GM19468 (cell line): ENCODE data around the gene RASL12.
"Not testable (repeated sequence)": the region's sequence is repeated elsewhere in the genome, so short reads cannot be mapped to it uniquely, and the experiment has no call there.

ENCODE experiments used
- ATAC-seq: cut with Tn5 transposase; IDR thresholded peaks from one replicate; pipeline ENCODE4 v1.9.1; 2021; ENCODE audit warnings: mild to moderate bottlenecking, moderate library complexity, moderate number of reproducible peaks; ENCODE audit not compliant: unreplicated experiment; ENCODE audit errors: extremely low read depth

RASL12 gene

DNA sequence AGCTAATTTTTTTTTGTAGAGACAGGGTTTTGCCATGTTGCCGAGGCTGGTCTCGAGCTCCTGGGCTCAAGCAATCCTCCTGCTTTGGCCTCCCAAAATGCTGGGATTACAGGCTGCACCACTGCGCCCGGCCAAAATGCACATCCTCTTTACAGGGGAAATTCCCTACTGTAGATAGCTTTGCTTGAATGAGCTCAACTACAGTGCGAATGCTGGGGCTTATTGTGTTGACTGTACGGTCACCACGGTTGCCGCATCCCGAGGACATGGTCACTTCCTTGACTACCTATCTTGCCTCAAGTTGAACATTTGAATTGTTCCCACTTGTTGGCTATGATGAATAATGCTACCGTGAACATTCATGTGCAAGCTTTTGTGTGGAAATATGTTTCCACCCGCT is 33.1 kb downstream of the RASL12 start:
- ATAC-seq, result no peak

DNA sequence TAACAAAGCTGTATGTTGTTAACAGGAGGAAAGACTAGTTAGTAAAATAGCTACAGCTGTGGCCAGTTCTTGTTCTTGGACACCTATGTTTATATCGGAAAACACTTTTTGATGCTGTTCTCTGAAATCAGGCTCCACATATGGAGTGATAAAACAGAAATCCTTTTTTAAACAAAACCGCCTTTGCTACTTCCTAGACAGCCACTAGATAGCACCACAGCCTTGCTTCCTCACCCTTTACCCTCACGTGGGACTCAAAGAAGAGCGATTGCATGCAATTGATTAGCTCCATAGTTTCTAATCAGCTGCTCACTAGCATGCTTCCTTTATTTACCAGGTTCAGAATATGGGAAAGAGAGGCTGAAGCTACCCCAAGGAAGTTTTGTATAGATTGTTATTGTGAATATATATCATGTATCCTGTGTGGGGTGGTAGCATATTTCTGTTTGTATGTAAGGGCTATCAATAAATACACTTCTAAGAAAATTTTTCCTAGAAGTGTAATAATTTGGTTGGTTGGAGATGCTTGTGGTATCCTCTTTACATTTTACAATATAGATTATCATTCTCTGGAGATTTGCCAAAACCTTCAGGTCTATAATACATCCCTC is 34.0 kb downstream of the RASL12 start:
- ATAC-seq, result no peak

DNA sequence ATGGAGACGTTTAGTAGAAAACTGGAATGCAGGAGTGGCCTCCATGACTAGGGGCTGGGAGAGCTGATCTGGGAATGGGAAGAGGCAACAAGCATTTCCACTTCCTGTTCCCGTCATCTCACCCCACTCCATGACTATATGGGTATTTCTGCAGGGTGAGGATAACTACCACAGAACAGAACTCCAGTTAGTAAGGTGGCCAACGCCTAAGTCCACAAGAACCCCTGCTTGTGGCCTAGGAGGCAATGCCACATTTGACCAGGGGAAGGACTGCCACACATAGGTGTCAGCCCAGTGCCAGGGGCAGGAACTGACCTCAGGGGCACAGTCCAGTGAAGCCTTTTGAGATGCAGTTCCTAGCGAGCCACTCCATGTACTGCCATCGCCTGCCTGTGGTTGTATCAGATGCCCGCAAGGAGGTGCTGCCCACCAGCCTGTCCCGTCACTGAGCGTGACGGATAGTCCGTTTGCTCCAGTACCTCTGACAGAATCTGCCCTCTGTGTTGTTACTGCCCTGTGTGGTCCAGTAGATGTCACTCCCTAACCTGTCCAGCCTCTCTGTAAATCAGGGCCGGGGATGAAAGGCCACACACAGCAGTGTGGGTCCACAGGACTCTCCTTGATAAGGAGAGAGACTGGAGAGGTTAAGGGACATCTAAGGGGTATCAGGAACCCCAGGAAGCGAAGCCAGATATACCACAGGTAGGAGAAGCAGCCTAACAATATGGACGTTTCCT is 34.8 kb downstream of the RASL12 start:
- ATAC-seq, result no peak

DNA sequence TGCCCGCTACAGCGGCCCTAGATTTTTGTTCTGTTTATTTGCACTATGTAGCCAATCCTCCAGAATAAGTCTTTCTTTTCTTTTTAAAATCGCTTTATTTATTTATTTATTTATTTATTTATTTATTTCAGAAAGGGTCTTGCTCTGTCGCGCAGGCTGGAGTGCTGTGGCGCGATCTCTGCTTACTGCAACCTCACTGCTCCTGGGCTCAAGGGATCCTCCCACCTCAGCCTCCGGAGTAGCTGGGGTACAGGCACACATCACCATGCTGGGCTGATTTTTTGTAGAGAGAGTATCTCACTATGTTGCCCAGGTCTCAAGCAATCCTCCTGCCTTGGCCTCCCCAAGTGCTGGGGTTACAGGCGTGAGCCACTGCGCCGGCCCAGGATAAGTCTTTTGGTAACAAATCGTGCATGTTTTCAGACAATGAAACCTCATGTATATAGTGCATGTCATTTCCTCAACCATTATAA is 38.0 kb downstream of the RASL12 start:
- no peak for ATAC-seq

DNA sequence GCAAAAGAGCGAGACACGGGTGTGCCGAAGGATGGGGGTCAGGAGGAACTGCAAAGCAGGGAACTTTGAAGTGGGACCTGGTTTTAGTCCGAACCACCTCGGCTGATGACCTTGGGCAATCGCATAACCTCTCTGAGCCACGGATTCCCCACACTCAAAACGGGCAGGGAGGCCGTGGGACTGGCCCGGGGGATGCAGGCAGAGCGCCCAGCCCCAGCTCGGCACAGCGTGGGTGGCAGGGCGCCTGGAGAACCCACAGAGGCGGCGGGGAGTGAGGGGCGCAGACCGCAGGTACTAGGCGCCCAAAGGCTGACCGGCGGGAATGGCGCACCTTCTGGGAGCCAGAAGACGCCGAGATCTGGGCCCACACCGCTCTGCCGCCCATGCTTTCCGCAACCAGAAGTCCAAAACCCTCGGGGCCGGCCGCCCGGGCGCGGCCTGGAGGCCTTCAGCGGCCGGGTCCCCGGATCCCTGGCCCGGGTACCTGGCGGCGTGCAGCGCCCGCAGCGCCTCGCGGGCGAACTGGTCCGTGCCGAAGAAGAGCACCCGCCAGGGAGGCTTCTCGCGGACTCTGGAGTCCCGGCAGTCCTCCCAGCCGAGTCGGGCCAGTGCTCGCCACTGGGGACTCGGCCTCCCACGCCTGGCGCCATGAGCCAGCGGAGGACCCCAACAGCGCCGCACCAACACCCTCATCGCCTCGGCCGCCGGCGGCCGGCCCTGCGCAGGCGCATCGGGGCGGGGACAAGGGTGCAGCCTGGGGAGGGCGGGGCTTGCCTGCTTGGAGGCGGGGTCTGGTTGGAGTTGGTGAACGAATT is 38.7 kb downstream of the RASL12 start, which contains the start of gene MTFMT:
TSS of gene MTFMT (minus strand) at position 719 of the 815 bp plus-strand sequence. CDS start at position 693, 26 bp downstream.
- ATAC-seq, result no peak

DNA sequence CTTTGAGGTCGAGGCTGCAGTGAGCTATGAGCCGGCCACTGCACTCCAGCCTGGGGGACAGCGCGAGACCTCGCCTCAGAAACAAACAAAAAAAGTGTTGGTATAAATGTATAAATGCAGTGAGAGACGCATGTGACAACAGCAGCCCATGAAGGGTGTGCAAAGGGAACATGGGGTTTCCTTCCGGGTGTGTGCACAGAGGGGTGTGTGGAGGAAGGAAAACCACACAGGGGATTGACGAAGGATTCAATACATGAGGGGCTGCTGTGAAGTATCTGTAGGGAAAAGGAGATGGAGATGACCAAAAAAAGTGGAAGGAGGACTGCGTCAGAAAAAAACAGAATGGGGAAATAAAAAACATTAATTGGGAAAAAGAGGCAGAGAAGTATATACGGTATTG is 39.5 kb downstream of the RASL12 start:
- ATAC-seq, result no peak

DNA sequence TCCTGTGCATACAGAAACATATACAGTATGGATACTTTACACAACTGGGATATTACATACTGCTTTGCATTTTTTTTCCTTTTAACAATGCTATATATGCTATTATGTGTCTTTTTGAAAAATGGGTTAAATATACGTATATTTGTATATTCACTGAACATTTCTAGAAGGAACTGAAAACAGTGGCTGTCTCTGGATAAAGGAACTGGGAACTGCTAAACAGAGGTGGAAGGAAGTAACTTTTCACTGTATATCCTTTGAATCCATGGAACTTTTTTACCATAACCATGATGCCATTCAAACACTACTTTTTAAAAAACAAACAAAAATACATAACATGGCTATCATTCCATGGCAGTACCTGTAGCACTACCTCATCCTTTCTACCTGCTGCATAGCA is 40.2 kb downstream of the RASL12 start:
- ATAC-seq, result no peak

DNA sequence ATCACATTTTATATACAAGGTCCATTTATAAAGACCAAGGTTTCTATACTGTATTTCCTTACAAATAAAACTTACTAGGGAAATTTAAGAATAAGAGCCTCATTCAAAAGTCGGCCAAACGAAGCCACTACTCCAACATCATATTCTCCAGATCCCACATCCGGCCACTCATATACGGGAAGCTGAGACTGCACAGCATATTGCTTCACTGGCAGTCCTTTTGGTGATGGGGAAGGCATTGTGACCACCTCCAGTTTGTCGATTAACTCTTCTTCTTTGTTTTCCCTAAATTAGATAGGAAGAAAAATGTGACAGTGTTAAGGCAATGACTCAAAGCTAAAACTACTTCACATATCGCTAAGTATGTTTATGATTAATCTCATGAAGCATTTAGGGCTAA is 41.0 kb downstream of the RASL12 start:
- no peak for ATAC-seq

DNA sequence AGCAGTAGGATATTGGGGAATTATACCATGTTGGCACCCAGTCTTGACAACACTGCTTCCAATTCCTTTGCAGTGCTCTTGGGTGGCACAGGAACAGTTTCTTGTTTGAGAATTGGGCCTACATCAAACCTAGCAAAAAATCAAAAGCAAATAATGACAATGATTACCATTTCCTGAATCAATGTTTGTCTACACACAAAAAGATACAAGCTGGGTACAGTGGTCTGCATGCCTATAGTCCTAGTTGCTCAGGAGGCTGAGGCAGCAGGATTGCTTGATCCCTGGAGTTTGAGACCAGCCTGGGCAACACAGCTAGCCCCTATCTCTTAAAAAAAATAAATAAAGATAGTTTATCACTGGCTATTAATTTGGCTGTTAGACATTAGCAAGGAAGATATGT is 46.3 kb downstream of the RASL12 start:
- ATAC-seq, result no peak

DNA sequence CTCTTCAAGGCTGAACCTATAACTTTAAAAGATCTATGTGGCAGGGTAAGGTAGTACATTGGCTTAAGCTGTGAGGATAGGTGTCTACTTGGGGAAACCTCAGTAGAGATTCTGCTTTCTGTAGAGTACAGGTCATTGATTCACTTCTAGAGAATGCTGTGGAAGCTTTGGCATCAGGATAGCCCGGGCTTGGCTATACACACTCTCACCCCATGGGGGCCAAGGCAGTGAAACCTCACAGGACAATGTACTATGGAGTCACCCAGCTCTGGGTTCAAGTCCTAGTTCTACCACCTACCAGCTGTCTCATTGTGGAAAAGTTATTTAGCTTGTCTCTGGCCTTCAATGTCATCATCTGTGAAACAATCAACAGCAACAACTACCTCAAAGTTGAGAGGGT is 47.4 kb downstream of the RASL12 start:
- no peak for ATAC-seq

DNA sequence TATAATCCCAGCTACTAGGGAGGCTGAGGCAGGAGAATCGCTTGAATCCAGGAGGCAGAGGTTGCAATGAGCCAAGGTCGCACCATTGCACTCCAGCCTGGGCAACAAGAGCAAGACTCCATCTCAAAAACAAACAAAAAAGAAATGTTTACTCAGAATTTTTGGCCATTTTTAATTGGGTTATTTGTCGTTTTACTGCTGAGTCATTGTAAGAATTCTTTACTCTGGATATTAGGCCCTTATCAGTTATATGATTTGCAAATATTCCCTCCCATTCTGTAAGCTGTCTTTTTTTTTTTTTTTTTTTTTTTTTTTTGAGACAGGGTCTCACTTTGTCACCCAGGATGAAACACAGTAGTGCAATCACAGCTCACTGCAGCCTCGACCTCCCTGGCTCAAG is 56.6 kb downstream of the RASL12 start:
- not testable (repeated sequence) for ATAC-seq

DNA sequence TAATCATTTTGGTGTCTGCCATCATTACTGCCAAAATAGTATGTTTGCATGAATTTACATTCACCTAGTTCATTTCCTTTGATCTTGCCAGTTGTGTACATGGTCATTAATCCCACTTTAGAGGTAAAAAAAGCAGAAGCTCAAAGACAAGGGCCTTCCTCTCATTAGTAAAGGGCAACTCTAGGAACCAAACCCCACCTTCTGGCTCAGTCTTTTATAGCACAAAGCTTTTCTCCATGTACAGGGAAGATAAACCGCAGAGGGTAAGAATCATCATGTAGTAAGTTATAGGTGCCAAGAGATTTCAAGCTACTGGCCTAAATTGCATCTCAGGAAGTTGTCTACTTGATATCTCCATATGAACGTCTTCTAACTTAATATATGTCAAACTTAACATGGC is 58.8 kb downstream of the RASL12 start:
- ATAC-seq, result no peak

DNA sequence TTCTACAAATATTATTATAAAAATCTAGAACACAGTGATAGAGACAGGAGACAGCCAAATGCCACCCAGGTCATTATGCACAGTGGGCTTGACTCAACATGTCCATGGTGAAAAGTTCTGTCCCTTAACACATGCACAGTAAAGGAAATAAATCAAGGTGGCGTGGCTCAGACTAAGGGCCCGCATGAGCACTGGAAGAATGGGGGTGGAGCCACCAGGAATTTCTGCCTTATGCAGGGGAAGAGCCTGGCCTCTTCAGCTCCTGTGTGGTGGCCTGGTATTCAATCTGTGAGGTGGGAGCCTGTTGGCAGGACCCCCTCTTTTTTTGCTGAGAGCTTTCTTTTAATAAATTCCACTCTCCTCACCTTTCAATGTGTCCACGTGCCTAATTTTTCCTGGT is 60.9 kb downstream of the RASL12 start:
- ATAC-seq, result no peak

DNA sequence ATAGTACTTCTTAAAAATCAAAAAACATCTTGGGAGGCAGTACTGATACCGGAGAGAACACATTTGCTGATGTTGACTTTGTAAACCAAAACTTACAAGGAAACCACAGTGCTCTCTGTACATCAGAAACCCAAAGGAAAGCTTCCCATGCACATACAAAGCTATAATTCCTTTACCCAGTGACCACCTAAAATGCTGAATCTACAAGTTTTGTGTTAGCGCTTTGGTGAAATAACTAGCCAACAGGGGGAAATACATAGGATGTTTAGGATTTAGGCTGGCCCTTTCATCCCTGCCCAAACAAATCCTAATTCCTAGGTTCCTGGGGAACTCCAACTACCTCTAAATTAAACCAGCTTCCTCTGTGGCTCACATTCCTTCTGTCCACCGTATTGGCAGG is 62.8 kb downstream of the RASL12 start:
- ATAC-seq, result no peak
